ENCODE results near the gene TMEM86A. TPM values are rescaled to one million over a fixed set of nuclear protein-coding genes. Genes with fewer than 3 reads are reported as not detected.

Gene TMEM86A
- total RNA-seq, 1 experiment from 2014 or later = 0.40 TPM

- DNase-seq (ENCODE audit: low read depth) = no peak
Observed at GRCh38 chr11:18726040-18726439, 27.5 kb downstream of the TMEM86A start, which contains the start of gene IGSF22. IGSF22 (minus strand) TSS chr11:18726188; CDS start chr11:18724236, 1,952 bp downstream.

- peak; percentile 48 for DNase-seq (ENCODE audit: low read depth)
Observed at GRCh38 chr11:18727479-18728236, 29.1 kb downstream of the TMEM86A start.

GRCh38 chr11:18728658-18729057 is 30.1 kb downstream of the TMEM86A start:
- no peak for DNase-seq (ENCODE audit: low read depth)

GRCh38 chr11:18729426-18729825 is 30.8 kb downstream of the TMEM86A start:
- DNase-seq (ENCODE audit: low read depth) = no peak

- no peak for DNase-seq (ENCODE audit: low read depth)
Observed at GRCh38 chr11:18730020-18730419, 31.4 kb downstream of the TMEM86A start.

GRCh38 chr11:18731441-18731840 is 32.9 kb downstream of the TMEM86A start:
- DNase-seq (ENCODE audit: low read depth) = no peak

GRCh38 chr11:18731949-18732821 is 33.6 kb downstream of the TMEM86A start:
- DNase-seq (ENCODE audit: low read depth) = peak; percentile 40

- no peak for DNase-seq (ENCODE audit: low read depth)
Observed at GRCh38 chr11:18733202-18733601, 34.6 kb downstream of the TMEM86A start.

- DNase-seq (ENCODE audit: low read depth) = no peak
Observed at GRCh38 chr11:18736590-18737148, 38.1 kb downstream of the TMEM86A start.

- DNase-seq (ENCODE audit: low read depth) = no peak
Observed at GRCh38 chr11:18737642-18738041, 39.1 kb downstream of the TMEM86A start.

GRCh38 chr11:18739685-18740084 is 41.1 kb downstream of the TMEM86A start:
- DNase-seq (ENCODE audit: low read depth) = no peak

- no peak for DNase-seq (ENCODE audit: low read depth)
Observed at GRCh38 chr11:18741783-18742182, 43.2 kb downstream of the TMEM86A start.

GRCh38 chr11:18743365-18743764 is 44.8 kb downstream of the TMEM86A start:
- DNase-seq (ENCODE audit: low read depth) = no peak

GRCh38 chr11:18743900-18744514 is 45.4 kb downstream of the TMEM86A start:
- no peak for DNase-seq (ENCODE audit: low read depth)

- no peak for DNase-seq (ENCODE audit: low read depth)
Observed at GRCh38 chr11:18745251-18745650, 46.7 kb downstream of the TMEM86A start.

- peak; percentile 17 for DNase-seq (ENCODE audit: low read depth)
Observed at GRCh38 chr11:18748766-18749365, 50.3 kb downstream of the TMEM86A start.

GRCh38 chr11:18749681-18750319 is 51.2 kb downstream of the TMEM86A start:
- DNase-seq (ENCODE audit: low read depth) = peak; percentile 89

- DNase-seq (ENCODE audit: low read depth) = no peak
Observed at GRCh38 chr11:18750944-18751343, 52.4 kb downstream of the TMEM86A start.

GRCh38 chr11:18752502-18752901 is 53.9 kb downstream of the TMEM86A start:
- DNase-seq (ENCODE audit: low read depth) = no peak

GRCh38 chr11:18754308-18754707 is 55.7 kb downstream of the TMEM86A start:
- peak; percentile 52 for DNase-seq (ENCODE audit: low read depth)
